Activated CD4-positive, alpha-beta T cell treated with anti-CD3 and anti-CD28 coated beads, Interleukin-2, amount 50 U/mL, for 16 hours (primary cell): ENCODE results near the gene DDAH1.

Experiments used
- DNase-seq: peaks from one replicate; pipeline ENCODE4 v3.0.0-alpha.2; 2020

DDAH1 gene

DNA sequence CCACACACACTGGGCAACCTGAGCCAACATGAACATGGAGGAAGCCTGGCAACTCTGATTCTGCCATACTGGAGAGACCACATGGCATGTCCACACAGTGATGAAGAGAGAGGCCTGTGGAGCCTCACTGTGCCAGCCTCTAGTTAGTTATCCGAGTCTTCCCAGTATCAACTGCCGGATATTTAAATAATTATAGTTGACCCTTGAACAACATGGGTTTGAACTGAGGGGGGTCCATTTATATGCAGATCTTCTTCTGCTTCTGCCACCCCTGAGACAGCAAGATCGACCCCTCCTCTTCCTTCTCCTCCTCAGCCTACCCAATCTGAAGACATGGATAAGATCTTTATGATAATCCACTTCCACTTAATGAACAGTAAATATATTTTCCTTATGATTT, 27.8 kb downstream of the DDAH1 start:
- DNase-seq = no peak

DNA sequence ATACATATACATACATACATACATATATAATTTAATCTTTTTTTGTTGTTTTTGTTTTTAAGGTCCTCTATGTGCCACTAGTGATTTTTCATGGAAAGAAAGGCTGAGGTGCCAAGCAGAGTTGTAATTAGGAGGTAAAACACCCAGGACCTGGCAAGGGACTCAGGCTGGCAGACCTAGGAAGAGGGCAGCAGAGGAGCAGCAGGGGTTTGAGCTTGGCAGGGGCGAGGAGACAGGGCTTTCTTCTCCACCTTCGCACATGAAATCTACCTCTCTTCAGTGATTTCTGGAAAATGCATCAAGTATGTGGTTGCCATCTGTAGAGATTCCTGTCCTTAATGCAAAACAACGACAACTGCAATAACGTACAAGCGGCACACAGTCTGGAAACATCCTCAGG, 31.9 kb downstream of the DDAH1 start:
- DNase-seq = no peak

DNA sequence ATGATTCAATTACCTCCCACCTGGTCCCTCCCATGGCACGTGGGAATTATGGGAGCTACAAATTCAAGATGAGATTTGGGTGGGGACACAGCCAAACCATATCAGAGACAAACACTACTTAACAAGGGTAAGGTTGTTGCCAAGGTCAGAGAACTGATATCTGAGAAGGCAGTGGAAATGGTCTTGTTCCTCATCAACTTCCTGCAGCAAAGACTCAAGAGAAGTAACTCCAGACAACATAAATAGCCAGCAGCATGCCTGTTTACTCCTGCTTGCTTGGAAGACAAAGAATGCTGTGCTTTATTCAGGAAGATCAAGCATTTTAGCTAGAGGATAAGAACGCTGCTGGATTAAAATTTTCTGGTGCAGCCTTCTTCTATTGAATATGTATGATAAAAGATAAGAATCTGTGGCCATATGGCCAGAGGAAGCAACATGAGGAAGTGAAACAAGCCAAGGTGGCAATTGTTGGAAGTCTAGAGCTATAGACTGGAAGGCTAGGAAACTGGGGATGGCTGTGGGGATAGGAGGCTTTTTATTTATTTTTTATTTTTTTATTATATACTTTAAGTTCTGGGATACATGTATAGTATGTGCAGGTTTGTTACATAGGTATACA, 36.4 kb downstream of the DDAH1 start:
- no peak for DNase-seq

DNA sequence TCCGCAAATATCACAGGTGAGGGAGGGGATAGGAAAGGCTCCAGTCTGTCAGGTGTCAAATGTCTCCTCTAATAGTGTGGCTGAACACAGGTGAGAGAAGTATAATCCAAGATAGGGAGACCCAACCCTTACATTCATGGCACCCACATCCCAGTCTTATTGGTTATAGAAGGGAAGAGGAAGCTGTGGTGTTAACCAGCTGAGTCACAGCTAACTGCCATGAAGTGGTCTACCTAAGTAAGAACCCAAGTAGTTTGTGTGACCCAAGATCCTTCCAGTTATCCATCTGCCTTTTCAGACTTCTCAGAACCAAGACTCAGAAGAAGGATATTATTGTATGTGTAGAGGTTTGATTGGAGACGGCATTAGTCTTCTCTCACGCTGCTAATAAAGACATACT, 37.1 kb downstream of the DDAH1 start:
- DNase-seq = no peak

DNA sequence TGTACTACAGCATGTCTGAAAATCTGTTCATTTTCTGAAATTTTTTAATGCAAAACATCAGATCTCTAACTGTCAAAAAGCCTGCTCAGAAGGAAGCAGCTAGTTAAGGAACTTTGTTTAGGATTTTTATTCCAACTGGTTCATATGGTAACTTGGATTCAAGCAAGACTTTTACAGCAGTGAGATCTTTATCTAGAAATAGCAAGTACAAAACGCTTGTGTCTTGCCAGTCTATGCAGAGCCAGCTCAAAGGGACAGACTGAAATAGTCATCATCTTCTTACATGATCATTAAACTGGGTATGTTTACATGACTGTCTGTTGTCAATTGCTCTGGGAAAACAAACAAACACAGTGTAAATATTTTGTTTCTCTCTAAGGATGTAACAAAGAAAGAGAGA, 37.6 kb downstream of the DDAH1 start:
- DNase-seq = no peak

DNA sequence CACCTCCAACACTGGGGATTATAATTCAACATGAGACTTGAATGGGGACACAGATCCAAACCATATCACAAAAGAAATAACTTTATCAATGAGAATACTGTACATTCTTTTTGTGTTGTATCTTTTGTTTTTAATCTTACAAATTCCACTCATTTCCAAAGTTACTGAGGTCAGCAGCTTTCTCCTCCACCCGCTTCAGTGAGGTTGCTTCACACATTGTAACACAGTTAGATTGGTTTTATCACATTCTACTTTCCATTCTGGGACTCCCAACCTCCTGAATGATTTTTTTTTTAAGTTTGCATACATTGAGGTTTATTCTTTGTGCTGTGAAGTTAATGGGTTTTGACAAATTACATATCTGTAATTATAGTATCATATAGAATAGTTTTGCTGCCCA, 43.8 kb downstream of the DDAH1 start:
- DNase-seq = no peak

DNA sequence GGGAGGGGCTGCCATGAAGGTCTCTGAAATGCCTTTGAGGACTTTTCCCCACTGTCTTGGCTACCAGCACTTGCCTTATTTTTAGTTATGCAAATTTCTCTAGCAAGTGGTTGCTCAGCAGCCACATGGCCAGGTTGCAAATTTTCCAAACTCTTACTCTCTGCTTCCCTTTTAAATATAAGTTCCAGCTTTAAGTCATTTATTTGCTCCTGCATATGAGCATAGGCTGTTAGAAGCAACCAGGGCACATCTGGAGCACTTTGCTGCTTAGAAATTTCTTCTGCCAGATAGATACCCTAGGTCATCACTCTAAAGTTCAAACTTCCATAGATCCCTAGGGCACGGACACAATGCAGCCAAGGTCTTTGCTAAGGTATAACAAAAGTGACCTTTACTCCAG, 44.8 kb downstream of the DDAH1 start:
- DNase-seq = no peak

DNA sequence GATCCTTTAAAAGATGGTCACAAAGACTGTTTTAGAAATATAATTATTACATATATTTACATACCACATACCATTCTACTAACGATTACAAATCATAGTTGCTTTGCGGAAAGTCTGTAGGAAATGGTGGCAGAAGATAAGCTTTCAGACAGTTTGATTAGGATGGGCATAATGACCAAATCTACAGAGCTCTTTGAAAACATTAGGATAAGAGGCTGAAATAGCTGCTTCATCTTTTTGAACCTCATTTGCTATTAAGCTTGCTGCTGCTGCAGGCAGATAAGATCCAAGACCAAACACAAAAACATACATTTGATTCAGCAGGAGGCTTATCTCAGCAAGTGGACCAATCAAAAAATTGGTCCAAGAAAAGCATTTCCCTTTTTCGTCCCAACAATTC, 47.1 kb downstream of the DDAH1 start:
- no peak for DNase-seq

DNA sequence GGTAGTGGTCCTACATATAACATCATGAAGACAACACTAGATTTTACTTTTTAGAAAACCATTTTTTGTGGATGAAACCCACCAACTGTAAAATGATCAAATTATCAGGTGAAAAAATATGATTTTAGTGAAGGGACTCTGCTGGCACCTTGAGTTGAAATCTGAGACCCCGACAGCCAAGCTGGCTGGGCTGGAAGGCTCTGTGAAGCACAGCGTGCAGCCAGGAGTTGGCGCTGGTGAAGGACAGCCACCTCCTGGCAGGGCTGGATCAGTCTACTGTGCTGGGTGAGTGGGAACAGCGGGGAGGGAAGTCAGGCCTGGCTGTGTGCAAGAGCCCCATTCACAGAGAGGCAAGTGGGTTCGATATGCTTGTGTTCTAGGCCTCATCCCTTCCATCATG, 47.9 kb downstream of the DDAH1 start:
- no peak for DNase-seq

DNA sequence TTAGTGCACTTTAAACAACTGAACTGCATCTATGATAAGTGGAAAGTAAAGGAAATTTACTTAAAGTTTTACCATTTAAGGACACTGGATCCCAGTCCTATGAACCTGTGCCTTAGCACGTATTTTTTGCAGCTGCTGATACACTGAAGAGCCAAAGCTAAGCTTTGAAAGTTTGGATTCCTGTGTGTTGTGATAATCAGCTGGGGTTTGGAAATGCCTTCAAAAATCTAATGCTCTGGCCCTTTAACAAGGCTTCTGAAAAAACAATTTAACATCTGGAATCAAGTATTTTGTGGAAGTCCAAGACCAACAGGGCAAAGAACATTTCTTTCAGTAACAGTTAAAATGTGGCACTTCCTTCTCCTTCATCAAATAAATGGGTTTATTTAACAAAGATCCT, 51.8 kb downstream of the DDAH1 start:
- DNase-seq = no peak

DNA sequence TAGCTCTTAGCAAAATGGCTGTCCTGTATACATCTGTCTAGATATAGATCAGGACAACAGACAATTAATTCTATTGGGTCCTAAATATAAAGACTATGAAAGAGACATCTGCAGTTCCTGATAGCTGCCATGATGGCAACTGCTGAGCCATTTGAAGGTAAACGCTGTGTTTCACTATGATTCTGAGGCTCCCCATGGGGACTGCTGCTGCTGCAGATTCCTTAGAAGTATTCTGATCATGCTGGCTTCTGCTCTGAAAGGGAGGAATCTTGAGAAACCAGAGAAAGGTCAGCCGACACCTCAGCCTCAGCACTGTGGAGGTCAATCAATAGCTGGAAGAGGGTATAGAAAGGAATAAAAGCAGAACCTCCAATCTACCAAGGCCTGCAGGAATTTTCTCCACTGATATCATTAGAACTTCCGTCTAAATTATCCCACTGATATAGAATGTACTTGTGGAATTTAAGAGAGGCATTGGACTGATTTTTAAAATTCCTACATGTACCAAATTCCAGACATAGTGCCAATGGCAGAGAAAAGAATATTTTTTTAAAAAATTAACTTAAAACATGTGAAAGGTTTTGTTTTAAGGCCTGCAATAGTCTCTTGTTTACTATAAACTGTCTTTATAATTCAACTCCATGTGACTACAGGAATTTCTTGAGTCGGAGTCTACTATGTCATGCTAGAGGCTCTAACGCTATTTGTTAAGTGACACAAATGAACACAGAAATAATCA, 53.2 kb downstream of the DDAH1 start:
- DNase-seq = no peak

DNA sequence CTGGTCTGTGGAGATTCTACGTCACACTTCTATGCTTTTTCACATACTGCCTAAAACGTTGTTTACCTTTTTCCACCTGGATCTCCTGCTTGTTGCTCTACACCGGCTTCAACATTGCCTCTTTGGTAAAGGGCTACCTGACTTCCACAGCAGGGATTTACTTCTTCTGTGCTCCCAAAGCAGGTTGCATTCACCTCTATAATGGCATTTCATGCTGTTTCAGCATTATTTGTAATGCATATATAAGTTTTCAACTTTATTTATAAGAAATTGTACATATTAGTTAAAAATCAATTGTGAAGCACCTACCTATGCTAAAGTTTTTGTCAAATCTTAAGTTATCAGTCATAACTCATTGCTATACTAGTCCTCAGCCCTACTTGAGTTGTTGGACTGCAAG, 55.4 kb downstream of the DDAH1 start:
- DNase-seq = no peak

DNA sequence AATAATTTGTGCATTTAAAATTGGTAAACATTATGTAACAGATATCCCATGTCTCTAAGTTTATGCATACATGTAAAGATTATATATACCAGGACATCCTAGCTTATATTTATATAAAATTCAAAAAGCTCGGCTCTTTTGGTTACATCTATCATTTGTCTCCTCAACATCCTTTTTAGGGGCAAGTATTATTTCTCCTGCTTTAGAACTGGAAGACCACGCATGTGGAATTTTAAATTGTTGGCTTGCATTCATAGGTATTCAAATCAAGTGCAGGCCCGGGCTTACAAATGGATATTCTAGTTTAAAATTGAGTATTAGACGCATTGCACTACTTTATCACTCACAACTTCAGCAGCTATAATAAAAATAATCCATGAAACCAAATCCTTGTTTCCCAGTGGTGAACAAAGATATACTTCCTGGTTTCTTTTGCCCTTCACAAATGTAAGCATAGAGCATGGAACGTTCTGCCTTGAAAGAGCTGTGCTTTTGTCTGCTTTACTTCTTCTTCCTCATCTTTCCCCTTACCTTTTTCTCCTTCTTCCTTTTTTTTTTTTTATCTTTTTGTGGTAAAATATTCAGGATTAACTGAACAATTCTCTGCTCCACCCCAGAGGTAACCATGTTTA, 57.1 kb downstream of the DDAH1 start:
- no peak for DNase-seq

DNA sequence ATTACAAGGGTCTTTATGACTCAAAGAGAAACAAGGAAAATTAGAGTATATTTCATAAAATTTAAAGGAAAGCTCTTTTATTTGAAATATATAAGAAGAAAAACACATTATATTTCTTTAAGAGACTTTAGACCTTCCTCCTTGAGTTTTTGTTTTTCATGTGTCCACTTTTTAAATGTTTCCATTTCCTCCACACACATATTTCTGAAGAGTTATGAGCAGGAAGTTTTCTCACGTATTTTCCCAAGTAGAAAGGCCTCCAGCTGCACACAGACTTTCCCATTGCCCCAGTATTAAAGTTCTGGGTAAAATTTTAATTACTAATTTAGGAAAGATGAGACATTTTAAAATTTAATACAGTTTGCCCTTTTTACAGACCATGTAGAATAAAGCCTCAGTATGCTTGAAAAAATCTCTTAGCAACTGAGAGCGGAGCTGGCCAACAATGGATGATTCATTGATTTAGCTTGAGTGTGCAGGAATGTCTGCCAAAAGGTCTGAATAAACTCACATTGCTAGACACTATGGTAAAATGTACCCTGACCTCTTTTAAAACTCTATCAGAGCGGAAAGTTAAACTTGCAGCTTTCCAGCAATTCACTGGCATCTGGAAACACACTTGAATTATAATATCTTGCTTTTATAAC, 57.9 kb downstream of the DDAH1 start:
- DNase-seq = no peak

DNA sequence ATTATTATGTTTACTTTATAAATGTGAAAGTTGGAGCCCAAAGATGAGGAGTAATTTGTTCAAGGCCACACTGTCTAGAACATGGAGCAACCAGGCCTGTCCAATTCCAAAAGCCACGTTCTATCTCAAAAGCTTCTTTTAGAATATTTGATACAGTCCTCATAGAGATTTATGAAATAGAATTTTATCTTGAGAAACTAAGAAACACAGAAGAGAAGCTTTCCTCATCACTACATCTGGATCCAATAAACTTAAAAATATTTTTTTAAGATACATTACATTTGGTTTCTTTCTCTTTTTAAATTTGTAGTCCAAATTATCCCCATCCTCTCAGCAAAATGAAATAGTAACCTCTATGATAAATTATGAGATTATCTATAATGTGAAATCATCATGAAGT, 58.9 kb downstream of the DDAH1 start:
- no peak for DNase-seq

DNA sequence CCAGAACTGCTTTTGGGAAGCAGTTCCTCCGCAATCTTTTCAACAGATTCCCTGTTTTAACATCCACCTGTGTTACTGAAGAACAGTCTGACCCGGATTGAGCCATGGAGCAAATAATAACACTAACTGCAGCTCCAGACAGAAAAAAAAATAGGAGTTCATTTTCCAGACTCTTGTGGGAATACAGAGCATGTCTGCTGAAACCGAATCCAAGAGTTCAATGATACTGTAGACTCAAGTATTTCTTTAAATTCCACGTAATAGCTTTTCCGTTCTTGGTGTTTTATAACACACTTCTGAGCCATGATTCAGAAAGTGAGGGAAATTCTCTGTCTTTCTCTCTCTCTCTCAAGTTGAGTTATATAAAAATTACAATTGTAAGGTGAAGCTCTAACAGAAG, 60.6 kb downstream of the DDAH1 start:
- no peak for DNase-seq

DNA sequence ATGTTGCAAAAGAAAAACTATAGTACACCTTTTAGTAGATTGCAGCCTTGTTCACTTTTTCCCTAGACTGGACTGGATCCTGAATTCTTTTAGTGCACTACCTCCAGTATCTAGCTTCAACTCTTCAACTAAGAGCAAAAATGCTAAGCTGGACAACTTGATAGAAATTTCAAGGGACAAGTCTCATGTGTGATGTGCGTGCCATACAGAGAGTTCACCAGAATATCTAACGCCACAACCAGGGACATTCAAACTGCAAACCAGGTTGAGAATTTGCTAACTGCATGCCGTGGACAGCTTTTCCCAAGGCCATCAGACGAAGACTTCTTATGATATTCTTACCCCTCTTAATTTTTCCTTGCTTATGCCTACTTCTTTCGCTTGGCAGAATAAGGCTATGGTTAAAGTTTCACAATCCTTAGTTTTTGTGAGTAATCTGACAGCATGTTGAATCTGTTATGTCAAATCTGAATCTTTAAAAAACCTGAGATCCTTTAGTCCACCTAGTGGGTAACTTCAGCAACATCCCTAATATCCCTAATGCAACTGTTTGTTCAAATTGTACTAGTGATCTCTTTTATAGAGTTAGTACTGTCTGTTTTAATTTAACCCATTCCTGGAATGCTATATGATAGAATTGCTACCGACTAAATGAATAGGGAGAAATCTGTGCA, 66.4 kb downstream of the DDAH1 start:
- no peak for DNase-seq

DNA sequence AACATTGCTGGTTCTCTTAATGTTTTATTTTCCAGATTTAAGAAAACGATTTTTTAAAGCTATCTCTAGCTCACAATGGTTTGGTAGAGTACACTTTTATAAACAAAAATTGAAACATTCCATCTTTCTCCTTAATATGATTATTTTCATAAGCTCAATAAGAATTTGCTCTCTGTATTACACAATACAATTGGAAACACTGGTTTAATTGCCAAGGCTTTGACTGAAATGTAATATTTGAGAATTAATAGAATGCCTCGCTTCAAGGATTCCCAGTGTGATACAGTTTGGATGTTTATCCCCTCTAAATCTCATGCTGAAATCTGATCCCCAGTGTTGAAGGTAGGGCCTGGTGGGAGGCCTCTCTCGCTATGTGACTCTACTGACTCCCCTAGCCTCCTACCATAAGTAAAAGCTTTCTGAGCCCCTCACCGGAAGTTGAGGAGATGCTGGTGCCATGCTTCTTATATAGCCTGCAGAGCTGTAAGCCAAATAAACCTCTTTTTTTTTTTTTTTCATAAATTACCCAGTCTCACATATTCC, 67.4 kb downstream of the DDAH1 start:
- DNase-seq = no peak

DNA sequence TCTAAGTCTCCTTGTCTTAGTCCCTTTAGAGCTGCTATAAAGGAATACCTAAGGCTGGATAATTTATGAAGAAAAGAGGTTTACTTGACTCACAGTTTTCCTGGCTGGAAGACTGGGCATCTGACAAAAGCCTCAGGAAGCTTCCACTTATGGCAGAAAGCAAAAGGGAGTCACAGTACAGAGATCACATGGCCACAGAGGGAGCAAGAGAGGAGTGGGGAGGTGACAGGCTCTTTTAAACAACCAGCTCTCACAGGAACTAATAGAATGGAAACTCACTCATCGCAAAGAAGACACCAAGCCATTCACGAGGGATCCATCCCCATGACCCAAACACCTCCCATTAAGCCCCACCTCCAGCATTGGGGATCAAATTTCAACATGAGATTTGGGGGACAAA, 68.8 kb downstream of the DDAH1 start:
- DNase-seq = no peak

DNA sequence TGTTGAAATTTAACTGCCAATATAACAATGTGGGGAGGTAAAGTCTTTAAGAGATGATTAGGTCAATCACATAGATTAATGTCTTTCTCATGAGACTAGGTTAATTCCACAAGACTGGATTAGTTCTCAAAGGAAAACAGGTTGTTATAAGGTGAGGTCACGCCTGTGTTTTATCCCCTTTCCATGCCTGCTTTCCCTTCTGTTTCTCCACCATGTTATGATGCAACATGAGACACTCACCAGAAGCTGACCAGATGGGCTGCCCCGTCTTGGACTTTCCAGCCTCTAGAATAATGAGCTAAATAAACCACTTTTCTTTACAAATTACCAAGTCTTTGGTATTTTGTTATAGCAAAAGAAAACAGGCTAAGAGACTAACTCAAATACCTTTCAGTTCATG, 70.8 kb downstream of the DDAH1 start:
- peak; percentile 2 for DNase-seq

DNA sequence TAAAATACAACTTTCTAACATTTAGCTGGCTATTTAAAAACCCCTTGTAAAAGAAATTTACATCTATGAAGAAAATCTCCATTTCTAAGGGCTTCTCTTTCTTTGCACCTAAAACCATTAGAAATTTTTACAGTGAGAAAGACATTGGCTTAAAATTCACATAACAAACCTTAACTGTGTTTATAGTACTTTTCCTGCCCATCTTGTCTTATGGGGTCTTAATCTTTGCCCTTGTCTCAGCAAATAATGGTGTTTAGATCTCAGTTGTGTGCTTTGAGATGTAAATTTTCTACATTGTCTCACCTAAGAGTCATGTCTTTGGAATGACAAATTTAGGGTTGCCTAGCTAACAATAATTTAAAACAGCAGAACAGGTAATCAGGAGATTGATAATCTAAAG, 71.5 kb downstream of the DDAH1 start:
- DNase-seq = no peak

DNA sequence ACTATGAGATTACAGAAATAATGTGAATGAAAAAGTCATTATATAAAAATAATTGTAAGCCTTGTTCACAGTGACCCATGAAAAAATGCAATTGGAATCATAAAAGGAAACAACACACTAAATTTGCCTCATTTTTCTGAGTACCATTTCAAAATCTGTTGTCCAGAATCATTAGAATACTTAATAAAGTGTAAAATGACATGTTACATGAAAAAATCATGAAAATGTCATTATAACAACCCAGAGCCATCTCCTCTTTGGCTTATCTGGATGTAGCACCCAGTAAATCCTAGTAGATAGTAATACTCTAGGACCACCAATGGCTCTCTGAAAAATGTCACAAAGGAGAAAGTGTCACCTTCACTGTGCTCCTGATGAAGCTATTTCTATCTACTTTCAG, 76.5 kb downstream of the DDAH1 start:
- no peak for DNase-seq

DNA sequence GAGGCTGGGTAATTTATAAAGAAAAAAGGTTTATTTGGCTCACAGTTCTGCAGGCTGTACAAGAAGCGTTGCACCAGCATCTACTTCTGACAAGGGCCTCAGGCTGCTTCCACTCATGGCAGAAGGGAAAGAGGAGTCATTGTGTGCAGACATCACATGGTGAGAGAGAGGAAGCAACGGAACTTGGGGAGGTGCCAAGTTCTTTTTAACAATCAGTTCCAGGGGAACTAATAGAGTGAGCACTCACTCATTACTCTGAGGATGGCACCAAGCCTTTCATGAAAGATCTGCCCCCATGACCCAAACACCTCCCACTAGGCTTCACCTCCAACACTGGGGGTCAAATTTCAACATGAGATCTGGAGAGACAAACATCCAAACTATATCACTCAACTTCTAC, 77.2 kb downstream of the DDAH1 start:
- DNase-seq = no peak
